ENCODE results near the gene DHRS7C. TPM values are rescaled to one million over a fixed set of nuclear protein-coding genes. Genes with fewer than 3 reads are reported as not detected.

The DHRS7C gene, protein sequence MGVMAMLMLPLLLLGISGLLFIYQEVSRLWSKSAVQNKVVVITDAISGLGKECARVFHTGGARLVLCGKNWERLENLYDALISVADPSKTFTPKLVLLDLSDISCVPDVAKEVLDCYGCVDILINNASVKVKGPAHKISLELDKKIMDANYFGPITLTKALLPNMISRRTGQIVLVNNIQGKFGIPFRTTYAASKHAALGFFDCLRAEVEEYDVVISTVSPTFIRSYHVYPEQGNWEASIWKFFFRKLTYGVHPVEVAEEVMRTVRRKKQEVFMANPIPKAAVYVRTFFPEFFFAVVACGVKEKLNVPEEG
- 0.89 TPM for total RNA-seq
- long read RNA-seq: 0 reads

DNA sequence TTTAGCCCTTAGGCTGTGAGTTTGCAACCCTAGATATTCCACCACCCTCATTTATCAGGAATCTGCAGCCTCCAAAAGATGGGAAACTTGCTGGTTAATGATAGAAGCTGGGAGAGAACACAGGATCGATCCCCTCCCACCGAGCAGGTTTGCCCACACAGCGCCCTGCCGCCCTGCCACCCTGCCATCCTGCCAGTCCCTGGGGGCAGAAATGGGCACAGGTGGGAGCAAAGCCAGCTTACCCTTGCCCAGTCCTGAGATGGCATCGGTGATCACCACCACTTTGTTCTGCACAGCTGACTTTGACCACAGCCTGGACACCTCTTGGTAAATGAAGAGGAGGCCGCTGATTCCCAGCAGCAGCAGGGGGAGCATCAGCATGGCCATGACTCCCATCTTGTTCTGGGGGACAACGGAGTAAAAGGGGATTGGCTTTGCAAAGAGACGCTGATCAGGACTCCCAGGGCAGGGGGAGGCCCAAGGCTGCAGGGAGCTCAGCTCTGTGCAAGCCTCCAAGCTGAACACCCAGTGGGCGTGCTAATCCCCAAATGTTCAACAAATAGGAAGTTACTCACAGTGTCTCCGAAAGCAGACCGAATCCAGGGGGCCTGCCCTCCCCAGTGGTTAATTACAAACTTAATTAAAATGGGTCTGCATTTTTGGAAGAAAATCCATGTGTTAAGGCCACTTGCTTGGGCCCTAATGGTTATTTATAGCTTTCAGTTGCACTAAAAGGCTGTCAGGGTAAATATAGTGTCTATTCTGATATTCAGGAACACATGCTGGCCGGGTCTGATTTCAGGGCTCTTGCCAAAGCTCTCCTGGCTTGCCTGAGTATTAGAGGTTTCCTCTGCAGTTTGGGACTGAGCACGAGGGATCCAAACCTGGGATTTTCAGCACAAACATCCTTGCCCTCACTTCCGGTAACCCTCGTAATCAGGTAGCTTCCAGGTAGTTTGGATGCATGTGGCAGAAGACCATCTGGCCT, at the start of gene DHRS7C:
DHRS7C (minus strand) TSS at position 704 of the 988 bp plus-strand sequence; CDS start at position 396, 308 bp downstream.
- intact Hi-C loops (cut with DNase I): no loop called here
- no peak for DNase-seq (ENCODE audit: low spot score)

DNA sequence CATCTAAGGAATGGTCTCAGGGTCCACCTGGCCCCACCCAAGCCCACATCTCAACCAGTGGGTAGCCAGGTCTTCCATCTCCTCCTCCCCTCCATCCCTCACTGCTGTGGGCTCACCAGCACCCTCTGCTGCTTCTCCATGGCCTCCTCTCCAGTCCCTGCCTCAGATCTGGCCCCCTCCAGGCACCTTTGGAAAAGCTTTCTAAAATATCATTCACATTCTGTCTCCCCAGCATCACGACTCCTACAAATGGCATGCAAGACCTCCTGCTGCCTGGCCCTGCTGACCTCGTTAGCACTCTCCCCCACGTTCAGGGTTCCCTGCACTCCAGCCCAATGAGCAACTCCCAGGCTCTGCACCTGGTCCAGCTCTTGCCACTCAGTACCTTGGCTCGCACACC, 48.0 kb upstream of the DHRS7C start:
- no peak for DNase-seq (ENCODE audit: low spot score)
- intact Hi-C loops (cut with DNase I): no loop called here

DNA sequence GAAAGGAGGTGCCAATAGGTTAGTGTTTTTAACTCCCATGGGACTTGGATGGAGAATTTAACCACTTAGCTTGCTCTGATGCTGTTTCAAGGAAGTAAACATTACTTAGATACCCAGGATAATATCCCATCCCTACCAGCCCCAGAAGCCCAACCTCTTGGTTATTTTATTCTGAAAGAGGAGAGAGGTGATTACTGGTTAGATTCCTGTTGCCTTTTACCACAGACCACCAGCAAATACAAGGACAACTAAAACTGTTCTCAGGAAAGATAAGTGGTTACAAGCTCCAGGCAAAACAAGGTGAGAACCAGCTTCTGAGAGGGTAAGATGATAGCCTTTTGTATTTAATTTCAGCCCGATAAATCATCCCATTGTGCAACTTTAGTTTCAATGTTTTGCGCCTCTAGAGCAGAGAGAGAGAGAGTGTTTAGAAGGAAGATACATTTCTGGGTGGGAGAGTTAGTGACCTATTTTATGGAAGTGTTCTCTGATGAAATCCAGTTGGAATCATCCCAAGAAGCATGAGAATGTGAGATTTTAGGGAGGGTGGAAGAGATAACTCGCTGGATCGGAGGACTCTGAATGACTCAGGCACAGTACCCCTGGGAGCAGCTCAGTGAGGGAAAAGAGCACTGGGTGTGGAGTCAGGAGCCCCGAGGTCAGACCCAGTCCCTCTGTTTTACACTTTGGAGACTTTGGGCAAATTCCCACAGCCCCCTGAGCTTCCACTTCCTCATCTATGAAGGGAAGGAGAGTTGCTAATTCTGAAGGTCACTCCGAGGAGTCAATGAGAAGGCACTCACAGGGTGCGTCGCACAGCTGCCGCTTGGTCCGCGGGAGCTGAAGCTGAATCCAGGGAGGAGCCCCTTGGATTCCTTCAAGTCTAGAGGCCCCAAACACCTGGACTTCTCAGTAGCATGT, 46.4 kb upstream of the DHRS7C start:
- intact Hi-C loops (cut with DNase I): no loop called here
- DNase-seq (ENCODE audit: low spot score): no peak

DNA sequence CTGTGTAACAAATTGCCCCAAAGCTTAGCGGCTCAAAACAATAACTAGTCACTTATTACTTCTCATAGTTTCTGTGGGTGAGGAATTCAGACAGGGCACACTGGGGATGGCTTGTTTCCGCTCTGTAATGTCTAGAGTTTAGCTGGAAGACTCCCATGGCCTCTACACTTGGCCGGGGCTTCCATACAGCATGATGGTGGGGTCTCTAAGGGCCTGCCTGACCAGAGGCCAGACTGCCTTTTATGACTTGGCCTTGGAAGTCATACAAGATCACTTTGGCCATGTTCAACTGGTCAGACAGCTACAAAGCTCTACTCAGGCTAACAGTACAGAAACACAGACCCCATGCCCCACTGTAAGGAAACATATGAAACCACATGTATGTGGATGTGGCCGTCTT, 42.5 kb upstream of the DHRS7C start:
- intact Hi-C loops (cut with DNase I): loop anchor here (5.0 kb wide), 1 partner anchor 52 kb away; no protein-coding TSS in a partner anchor
- no peak for DNase-seq (ENCODE audit: low spot score)

DNA sequence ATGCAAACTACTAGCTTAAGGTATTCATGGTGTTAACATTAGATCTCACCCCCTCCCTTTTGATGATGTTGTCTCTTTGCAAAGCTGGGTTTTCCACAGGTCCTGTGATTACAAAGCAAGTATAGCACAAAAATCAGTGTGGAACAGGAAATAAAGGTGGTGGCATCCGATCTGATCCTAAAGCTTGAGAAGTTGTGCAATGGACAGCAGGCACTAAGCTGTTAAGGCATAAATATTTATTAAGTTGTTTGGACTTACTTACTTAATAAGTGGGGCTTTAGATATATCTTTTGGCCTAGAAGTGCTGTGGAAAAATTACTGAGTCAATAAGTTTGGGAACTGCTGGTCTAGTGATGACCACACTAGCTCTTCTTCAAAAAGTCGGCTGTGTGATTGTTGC, 39.3 kb upstream of the DHRS7C start:
- intact Hi-C loops (cut with DNase I): loop anchor here (5.0 kb wide), 1 partner anchor 48 kb away; no protein-coding TSS in a partner anchor
- DNase-seq (ENCODE audit: low spot score): no peak

DNA sequence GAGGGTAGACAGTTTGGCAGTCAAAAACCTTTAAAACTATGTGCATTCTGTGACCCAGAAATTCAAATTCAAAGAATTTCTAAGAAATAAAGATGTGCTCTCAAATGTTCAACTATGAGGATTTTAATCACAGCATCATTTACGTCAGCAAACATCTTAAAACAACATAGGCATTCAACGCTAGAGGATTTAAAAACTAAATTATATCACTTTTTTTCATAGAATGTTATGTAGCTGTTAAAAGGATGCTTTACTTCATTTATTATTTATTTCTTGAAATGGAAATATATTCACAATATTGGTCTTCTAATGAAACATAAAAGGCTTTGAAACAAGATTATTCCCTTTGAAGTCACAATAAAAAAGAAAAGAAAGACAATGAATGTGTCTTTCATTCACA, 38.0 kb upstream of the DHRS7C start:
- intact Hi-C loops (cut with DNase I): no loop called here
- no peak for DNase-seq (ENCODE audit: low spot score)

DNA sequence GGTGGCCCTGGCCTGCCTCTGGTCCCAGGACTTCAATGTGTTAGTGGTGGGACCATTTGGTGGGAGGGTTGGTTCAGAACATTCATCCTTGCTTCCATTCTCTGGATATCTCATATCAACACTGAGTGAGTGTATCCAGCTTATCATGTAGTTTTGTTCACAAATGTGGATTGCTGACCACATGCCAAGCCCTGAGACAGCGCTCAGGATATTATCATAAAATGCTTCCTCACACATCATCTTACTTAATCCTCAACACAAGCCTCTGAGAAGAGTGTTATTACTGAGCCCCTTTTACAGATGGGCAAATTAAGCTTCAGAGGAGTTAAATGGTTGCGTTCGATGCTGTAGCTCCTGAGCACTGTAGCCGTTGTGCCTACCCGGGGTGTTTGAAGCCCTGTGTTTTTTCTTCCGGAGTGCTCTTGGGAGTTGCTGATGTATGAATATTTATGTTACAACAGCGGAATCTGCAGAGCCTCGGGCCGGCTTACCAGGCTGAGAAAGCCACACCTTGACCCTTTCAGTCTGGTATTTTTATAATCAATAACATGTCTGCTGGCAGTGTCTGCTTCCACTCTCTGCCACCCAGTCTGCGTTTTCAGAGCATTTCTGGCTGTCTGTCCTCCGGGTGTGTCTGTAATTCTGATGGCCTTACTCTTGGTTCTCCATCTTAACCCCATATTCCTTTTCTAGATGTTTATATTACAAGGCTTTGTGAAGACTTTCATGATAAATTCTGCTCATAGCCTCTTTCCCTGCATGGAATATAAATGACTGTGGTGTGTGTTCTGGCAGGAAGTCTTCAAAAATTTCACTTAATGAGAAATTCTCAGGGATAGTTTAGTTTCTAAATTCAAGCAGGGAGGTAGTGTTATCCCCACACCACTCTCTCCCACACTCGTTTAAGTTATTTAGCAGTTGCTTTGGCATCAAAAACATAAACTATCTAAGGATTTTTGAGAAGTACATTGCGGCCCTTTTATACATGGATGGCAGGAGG, 37.2 kb upstream of the DHRS7C start:
- no peak for DNase-seq (ENCODE audit: low spot score)
- intact Hi-C loops (cut with DNase I): no loop called here

DNA sequence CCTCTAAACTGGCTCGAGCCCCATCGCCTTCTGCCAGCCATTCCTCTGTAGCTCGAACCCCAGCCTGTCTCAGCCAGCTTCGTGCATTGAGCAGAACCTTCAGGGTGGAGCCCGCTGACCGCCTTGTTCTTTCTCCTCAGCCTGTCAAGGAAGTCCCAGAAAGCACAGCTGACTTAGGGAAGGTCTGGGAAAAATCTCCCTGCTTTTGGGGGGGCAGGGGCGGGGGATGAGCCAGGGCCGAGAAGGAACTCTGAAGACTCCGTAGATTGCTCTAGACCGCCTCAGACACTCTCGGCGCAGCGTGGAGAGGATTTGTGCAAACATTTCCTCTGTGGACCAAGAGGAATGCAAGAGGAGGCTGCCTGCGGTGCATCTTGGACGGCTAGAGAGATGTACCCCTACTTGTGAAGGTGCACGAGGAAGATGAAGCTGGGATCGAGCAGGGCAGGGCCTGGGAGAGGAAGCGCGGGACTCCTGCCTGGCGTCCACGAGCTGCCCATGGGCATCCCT, 34.3 kb upstream of the DHRS7C start, which contains the start of gene GLP2R:
GLP2R (plus strand) TSS at position 284 of the 510 bp plus-strand sequence; CDS start at position 424, 140 bp downstream.
- intact Hi-C loops (cut with DNase I): no loop called here
- no peak for DNase-seq (ENCODE audit: low spot score)

DNA sequence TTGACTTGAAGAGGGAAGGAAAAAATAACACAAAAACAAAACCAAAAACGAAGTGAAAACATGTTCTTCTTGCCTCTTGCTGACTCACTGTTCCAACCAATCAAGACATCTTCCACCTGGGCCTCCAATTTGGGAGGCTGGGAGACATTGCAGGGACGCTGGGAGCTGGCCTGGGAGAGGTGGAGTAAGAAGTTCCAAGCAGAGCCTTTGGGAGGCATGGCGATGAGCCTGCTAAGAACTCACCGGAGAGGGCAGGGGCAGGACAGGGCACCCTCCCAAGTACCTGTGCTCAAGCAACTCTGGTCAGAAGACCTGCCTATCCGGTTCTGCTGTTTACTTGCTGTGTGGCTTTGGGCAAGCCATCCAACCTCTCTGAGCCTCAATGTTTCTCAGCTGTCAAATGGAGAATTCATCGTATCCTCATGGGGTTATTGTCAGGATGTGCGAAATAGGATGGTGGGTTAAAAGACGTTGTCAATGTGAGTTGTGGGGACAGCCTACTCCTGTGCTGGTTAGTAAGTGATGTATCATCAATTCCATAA, 33.5 kb upstream of the DHRS7C start:
- intact Hi-C loops (cut with DNase I): no loop called here
- no peak for DNase-seq (ENCODE audit: low spot score)

DNA sequence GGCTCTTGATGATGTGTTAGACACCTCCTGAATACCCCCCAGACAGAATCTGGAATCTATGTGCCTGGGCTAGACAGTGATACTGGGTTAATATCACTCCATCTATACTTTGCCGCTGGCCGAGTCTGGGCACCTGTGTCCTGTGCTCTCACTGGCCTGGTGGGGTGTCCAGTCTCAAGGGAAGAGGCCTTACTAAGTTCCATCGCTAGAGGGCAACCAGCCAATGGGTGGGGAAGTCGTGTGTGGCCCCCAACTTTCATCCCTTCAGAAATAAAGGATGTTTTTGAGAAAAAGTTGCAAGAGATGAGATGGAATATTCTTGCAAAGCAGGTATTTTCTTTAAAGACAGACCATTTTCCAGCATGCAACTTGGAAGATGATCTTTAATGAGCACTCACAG, 32.7 kb upstream of the DHRS7C start:
- no peak for DNase-seq (ENCODE audit: low spot score)
- intact Hi-C loops (cut with DNase I): no loop called here

DNA sequence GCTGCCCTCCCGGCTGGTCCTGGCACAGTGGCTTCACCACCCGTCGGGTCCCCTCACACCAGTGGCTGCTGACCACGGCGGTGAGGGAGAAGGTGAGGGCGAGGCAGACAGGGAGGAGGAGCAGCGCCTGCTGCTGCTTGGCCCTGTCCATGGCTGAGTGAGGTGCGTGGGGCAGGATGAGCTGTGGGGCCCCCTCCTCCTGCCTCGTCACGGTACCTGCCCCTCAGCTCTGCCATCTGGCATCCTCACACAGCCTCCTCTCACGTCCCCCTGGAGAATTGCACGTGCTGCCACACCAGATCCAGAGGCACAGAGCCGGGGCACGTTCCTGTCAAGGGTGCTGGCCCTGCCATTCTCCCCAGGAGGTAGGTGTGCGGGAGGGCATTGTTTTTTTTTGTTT, 30.5 kb upstream of the DHRS7C start, which contains the start of gene GSG1L2:
GSG1L2 (minus strand) TSS at position 159 of the 400 bp plus-strand sequence; CDS start at position 151, 8 bp downstream.
- DNase-seq (ENCODE audit: low spot score): no peak
- intact Hi-C loops (cut with DNase I): no loop called here

DNA sequence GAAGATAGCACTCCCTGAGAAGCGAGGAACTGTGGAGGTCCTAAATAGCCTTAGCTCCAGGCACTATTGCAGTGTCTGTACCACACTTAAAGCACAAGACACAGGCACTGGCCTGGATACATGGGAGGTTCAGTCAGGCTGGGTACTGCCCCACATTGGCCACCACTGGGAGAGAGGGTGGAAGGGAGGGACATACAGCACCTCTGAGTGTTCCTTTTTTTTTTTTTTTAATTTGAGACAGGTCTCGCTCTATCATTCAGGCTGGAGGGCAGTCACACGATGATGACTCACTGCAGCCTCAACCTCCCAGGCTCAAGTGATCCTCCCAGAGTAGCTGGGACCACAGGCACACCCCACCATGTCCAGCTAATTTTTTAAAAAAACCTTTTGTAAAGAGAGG, 29.1 kb upstream of the DHRS7C start:
- intact Hi-C loops (cut with DNase I): no loop called here
- no peak for DNase-seq (ENCODE audit: low spot score)

DNA sequence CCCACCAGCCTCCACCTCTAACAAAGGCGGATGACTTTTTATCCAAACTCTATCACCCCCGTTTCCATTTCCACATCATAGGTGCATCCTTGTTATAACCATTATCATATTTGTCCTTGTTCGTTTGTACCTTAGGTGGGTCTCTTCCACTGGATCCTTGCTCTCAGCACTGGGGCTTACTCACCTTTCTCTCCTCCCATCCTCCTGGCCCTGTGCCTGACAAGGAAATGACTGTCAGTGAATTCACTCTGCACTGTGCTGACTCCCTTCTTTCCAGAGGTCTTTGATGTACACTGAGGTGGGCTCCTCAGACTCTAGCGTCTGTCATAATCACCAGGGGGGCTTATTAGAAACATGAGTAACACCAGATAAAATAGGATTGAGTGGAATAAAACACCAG, 27.4 kb upstream of the DHRS7C start:
- DNase-seq (ENCODE audit: low spot score): no peak
- intact Hi-C loops (cut with DNase I): no loop called here

DNA sequence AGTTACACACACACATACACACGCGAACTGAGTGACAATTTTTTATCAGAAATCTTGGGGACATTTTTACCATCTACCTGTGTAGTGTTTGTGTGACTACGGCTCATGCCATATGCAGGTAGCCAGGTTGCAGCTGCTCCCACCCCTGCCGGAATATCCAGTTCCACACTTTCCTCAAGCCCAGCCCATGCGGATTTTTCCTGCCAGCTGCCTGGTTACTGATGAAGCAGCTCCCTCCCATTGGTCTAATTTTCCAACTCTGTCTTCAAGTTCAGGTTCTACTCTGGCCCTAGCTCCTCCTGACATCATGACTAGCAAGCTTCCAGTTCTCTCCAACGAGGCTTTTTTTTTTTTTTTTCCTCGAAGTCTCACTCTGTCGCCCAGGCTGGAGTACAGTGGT, 25.7 kb upstream of the DHRS7C start:
- no peak for DNase-seq (ENCODE audit: low spot score)
- intact Hi-C loops (cut with DNase I): no loop called here

DNA sequence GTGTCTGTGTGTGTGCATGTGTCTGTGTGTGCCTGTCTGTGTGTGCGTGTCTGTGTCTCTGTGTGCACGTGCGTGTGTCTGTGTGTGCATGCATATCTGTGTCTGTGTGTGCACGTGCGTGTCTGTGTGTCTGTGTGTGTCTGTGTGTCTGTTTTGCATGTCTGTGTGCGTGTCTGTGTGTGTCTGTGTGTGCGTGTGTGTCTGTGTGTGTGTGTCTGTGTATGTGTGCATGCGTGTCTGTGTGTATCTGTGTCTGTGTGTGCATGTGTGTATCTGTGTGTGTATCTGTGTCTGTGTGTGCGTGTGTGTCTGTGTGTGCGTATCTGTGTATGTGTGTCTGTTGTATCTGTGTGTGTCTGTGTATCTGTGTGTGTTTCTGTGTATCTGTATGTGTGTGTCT, 25.1 kb upstream of the DHRS7C start:
- DNase-seq (ENCODE audit: low spot score): no peak
- intact Hi-C loops (cut with DNase I): no loop called here

DNA sequence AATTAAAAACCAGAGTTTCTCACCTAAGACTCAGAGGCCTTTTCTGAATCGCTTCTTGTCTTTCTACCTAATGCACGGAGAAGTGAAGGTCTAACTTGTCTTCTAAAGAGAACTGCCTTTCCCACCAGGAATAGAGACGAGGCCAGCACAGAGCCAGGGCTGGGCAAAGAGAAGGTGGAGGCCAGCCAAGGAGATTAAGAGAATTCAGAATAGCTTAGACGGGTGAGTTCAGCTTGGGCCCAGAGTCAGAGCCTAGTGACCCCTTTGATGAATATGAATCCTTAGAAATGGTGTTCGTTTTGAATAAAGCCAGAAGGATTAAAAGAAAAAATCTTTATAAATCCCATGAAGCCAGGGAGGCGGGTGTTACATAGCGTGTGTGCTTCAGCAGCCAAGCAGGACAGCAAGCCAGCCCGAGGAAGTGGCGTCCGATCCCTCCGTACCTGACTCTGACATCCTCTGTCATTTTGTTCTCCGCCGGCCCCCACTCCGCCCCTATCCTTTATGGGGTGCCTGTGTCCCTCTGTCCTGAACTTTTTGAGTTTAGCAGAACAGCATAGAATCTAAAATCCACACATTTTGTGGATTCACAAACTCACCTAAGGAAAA, 23.0 kb upstream of the DHRS7C start:
- DNase-seq (ENCODE audit: low spot score): no peak
- intact Hi-C loops (cut with DNase I): no loop called here

DNA sequence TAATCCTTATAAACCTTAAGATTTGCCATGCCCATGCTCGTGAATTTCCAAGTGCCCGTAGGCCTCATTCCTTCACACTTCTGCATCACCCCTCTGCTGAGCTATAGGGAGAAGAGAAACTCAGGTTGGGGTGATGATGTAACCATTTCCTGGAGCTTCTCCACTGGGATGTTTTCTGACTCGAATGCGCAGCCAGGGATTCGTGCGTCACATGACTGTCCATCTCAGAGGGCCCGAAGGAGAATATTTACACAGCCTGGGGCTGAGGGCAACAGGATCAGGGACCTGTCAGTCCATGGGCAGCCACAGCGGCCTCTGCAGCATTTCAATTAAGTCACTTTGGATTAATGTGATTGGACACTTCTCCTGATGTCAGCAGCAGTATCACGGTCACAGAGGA, 21.8 kb upstream of the DHRS7C start:
- intact Hi-C loops (cut with DNase I): no loop called here
- no peak for DNase-seq (ENCODE audit: low spot score)
